MM.1S (cell line): ENCODE data around the gene GDAP2.

ENCODE experiments used
- CTCF ChIP-seq: fragments of 300-600 bp; sonication (generic); IDR thresholded peaks from 2 replicates; pipeline ENCODE4 v1.5.1; 2016; ENCODE audit warnings: antibody characterized with exemption, low read length, mixed read lengths
- EZH2phosphoT487 ChIP-seq: fragments of 300-600 bp; sonication (generic); IDR thresholded peaks from 2 replicates; pipeline ENCODE4 v1.6.1; 2018; ENCODE audit warnings: antibody characterized with exemption, low read length

DNA sequence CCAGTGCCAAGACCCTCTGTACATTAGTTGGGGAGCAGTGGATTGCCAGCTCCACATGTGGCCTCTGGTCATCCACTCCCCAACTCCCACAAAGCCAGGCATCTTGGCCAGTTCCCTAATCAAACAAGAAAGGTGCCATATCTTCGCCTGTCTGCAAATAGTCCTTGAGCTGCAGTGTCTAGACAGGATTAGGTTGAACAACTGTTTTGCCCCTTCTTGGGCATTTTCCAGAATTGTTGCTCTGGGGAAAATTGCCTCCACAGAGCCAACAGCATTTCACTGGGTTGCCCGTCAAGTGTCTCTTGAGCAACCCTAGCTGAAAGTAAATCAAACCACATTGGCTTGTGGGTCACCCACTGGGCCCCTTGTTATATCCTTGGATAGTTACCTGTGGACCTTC lies 109.3 kb downstream of the GDAP2 start:
- TF ChIP-seq EZH2phosphoT487 (no peak), CTCF (no peak)
